H1 (cell line): Measurements from ENCODE around the gene SCN1B.

Experiments used
- CREB1 ChIP-seq: IDR thresholded peaks from 2 replicates; pipeline ENCODE4 v1.6.1; 2012; ENCODE audit warnings: inconsistent platforms
- KDM5A ChIP-seq: fragments of 200-600 bp; IDR thresholded peaks from 2 replicates; pipeline ENCODE4 v1.7.1; 2012; ENCODE audit warnings: mild to moderate bottlenecking, low read length, inconsistent platforms, mixed read lengths
- MAFK ChIP-seq: IDR thresholded peaks from 2 replicates; pipeline ENCODE4 v1.6.1; 2012; ENCODE audit warnings: low read depth, mild to moderate bottlenecking, improper control_type of control experiment, low read length
- POLR2AphosphoS5 ChIP-seq: IDR thresholded peaks from 2 replicates; pipeline ENCODE4 v1.6.1; 2011; ENCODE audit warnings: low read depth, low read length
- TCF12 ChIP-seq: IDR thresholded peaks from 2 replicates; pipeline ENCODE4 v1.6.1; 2011; ENCODE audit warnings: low read depth, mild to moderate bottlenecking, low read length
- TEAD4 ChIP-seq: IDR thresholded peaks from 2 replicates; pipeline ENCODE4 v1.6.1; 2012; ENCODE audit warnings: low read depth, low read length, inconsistent platforms, mixed read lengths
- YY1 ChIP-seq: IDR thresholded peaks from 2 replicates; pipeline ENCODE4 v1.6.1; 2011; ENCODE audit warnings: low read depth, mild to moderate bottlenecking, low read length
- TF ChIP-seq, protein P1 (sequence below): IDR thresholded peaks from 2 replicates; pipeline ENCODE4 v1.6.1; 2011; ENCODE audit warnings: low read depth, mild to moderate bottlenecking, low read length; ENCODE audit not compliant: insufficient read depth
- TF ChIP-seq, protein P2 (sequence below), 3 experiments: IDR thresholded peaks; 1 replicate in 2 of 3; 2 replicates in 1 of 3; pipeline versions ENCODE4 v1.5.1 to v1.6.1; 2011; ENCODE audit warnings: low read length in 3 of 3, mild to moderate bottlenecking in 3 of 3, inconsistent platforms in 2 of 3, low read depth in 1 of 3, moderate library complexity in 1 of 3; ENCODE audit not compliant: insufficient read depth in 1 of 3; ENCODE audit errors: control extremely low read depth in 1 of 3
- TF ChIP-seq, protein P3 (sequence below): IDR thresholded peaks from 2 replicates; pipeline ENCODE4 v1.6.1; 2012; ENCODE audit warnings: inconsistent platforms

DNA sequence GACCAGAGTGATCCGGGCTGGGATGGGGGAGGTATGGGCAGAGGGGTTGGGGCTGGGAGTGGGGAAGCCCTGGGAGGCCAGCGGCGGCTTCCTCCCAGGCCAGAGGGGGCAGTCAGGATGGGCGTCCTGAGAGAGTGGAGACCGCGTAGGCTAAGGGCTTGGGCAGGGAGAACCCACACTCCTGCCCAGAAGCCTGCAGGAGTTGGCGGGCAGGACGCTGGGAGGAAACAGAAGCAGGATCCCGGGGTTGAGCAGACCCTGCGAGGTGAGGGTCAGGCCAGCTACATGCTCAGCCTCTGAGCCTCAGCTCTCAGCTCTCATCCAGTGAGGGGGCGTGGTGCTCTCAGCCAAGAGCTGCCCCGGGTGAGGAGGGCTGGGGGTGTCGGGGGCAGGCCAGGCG lies 7.8 kb upstream of the SCN1B start:
- TF ChIP-seq, protein P1, sequence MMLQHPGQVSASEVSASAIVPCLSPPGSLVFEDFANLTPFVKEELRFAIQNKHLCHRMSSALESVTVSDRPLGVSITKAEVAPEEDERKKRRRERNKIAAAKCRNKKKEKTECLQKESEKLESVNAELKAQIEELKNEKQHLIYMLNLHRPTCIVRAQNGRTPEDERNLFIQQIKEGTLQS = no peak
- TF ChIP-seq, protein P2, sequence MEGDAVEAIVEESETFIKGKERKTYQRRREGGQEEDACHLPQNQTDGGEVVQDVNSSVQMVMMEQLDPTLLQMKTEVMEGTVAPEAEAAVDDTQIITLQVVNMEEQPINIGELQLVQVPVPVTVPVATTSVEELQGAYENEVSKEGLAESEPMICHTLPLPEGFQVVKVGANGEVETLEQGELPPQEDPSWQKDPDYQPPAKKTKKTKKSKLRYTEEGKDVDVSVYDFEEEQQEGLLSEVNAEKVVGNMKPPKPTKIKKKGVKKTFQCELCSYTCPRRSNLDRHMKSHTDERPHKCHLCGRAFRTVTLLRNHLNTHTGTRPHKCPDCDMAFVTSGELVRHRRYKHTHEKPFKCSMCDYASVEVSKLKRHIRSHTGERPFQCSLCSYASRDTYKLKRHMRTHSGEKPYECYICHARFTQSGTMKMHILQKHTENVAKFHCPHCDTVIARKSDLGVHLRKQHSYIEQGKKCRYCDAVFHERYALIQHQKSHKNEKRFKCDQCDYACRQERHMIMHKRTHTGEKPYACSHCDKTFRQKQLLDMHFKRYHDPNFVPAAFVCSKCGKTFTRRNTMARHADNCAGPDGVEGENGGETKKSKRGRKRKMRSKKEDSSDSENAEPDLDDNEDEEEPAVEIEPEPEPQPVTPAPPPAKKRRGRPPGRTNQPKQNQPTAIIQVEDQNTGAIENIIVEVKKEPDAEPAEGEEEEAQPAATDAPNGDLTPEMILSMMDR (IDR thresholded peaks at IDR 0.05; ENCODE audit: control extremely low read depth in 1 of 3, insufficient read depth in 1 of 3, low read depth in 1 of 3, low read length in 3 of 3) = no peak
- TF ChIP-seq TEAD4 = no peak
- TF ChIP-seq, protein P3, sequence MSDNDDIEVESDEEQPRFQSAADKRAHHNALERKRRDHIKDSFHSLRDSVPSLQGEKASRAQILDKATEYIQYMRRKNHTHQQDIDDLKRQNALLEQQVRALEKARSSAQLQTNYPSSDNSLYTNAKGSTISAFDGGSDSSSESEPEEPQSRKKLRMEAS = no peak
- no peak for TF ChIP-seq YY1
- no peak for TF ChIP-seq TCF12
- no peak for TF ChIP-seq MAFK
- no peak for TF ChIP-seq KDM5A
- TF ChIP-seq POLR2AphosphoS5 = no peak
- no peak for TF ChIP-seq CREB1
